HL-60/S4 treated with retinoic acid at 250 ng/mL for 4 days and 3 days (cell line): ENCODE results near the gene SNED1.

Experiments
- in situ Hi-C: fragments of 300-500 bp; cut with MboI; formaldehyde crosslinking; loops from 2 replicates; pipeline ENCODE4 v1.7.0; 2022; ENCODE audit warnings: low sequenced_read_pairs

The SNED1 gene

DNA sequence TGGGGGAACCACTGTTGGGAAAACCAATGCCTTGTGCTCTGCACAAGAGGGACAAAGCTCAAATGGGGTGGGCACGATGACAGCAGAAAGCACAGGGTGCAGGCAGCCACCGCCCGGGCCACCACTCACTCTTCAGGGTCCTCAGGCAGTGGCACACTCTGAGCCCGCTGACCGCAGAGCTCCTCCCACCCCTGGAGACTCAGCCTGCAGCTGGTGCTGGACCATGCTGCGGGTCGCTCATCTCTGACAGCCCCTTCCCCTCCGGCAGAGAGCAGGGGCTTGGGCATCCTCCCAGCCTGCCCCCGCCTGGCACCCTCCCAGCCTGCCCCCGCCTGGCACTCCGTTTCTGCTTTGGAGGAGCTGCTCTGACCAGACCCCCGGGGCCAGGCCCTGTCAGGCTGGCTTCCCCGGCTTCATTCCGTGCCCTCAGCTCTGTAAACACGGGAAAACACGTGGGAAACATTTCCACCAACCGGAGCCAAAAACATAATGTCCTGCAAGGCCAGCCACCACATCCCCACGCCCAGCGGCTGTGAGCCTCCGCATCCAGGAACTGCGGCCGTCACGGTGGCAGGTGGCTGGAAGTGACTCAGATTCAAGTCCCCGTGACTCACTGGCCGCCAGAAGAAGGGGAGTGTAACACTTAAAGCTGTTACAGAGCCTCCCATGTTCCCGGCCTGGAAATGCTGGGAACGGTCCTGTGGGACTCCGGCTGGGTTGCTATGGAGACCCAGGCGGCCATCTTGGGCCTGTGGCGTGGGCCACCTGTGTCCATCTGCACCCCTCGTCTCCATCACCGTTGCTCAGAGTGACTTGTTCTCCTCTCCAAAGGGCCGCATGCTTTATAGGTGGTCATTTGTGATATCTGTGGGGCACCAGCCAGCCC is 6.8 kb upstream of the SNED1 start:
- in situ Hi-C loops: no loop called here

DNA sequence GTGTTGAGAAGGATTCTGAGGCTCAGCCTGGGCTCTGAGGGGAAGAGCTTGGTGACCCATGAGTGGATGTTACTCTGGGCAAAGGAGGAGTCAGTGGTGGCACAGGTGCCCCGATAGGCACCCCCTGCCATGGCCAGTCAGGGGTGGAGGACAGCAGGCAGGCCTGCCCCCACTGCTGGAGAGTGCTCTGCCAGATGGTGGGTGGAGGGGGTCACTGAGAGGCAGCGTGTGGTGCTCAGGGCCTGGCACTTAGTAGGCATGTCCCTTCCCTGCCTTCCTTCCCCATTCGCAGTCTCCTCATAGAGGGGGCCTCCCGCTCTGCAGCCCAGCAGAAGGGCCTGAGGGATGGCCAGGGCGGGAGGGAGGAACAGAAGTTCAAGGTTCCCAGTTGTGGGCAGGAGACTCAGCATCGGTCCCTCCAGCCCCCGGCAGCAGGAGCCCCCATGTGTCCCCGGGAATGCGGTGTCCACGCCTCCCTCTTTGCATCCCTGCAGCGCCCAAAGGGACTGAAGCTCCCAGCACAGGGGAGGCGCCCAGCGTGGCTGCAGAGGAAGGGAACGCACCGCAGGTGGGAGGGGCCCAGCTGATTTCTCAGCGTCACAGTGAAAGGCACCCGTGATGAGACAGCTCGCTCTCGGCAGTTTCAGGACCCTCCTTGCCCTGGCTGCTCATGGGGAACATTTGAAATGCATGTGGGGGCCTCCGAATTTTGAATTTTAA is 5.7 kb upstream of the SNED1 start:
- in situ Hi-C loops: no loop called here

DNA sequence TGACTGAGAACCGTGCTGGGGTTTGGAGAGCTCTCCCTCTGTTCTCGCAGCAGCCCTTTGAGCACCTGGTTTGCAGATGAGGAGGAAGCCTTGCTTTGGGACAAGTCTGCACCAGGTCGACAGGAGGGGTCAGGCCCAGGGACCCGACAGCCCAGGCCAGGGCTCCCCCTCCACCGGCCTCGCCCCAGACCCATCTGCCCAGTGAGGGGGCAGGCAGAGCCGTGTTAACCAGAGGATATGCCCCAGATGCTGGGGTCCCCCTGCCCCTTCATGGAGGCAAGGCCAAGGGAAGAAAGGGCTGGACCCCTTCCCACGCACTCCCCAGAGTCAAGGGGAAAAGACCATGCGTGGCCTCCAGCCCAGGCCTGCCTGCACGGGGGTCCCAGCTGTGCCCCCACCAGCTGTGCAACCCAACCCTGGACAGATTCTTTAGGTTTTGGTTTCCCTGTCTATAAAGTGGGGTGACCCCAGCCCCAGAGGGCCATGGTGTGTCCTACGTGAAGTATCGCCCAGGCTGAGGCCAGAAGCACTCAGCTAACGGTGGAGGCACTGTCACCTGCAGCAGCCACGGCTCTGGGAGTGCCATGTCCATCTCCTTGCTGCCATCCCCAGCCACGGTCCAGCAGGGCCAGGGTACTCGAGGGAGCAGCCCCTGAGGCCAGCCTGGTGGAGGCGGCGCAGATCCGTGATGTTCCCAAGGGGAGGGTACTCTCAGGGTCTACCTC is 4.8 kb upstream of the SNED1 start:
- in situ Hi-C loops: no loop called here

DNA sequence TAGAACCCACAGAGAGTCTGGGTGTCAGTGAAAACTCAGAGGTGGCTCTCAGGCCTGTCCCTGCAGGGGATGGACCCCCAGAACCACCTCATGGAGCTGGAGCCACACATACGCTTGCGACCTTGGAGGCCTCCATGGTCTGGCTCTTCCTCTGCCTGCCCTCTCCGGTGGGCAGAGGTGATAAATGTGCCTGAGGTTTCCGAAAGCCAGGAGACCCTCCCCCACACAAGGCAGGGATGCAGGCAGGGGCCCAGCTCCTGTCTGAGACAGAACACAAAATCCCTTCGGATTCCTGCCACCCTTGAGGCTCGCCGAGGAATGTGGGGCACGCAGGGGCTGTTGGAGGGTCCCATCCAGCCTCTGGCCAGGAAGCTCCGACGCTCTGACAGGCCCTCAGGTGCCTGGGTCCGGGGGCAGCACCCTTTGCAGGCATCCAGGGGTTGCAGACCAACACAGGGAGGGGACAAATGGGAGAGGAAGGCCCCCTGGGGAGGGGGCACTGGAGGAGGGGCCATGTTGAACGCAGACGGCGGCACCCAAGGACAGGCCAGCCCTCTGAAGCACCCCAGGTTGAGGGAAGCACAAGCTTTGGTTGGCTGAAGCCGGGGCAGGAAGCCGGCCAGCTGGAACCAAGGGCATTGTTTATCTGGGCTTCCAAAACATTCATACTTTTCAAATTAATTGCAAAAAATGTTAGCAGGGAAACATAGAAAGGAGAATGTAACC is 4.1 kb upstream of the SNED1 start:
- in situ Hi-C loops: no loop called here

DNA sequence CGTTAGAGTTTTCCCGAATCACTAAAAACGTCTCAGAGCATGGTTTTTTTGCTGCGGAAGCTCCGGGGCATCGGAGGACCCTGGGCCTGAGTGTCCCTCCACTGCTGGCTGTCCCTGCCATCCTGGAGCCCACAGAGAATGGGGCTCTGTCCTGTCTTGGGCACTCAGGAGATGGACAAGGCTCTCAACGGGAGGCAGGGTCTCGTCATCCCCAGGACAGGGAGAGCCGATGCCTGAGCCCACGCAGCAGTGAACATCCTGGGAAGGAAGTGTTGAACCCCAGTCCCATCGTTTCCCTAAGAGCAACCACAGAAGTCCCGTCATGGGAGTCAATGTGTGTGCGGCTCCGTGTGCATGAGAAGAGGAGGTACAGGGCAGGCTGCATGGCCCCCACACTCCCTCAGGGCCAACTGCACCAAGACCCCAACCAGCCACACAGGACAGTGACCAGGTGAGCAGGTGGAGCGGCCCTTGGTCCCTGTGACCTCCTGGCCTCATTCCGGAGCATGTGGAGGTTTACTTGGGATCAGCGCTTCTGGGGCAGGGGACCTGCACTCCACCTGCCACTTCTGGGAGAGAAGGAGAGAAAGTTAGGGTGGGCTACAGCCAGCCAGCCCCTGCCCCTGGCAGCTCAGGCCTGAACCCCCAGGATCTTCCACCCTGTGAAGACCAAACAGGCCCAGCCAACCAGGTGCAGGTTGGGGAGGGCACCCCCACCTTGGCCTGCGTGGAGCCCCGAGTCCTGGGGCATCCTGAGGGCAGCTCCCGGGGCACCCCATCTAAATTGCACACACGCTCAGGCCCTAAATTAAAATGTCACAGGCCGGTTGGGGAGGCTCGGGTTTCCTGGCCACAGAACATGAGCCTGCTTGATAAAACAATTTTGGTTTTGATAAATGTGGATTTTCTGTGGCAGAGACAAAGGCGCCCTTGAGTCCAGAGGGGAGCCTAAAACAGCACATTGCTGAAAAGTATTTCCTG is 3.1 kb upstream of the SNED1 start:
- in situ Hi-C loops: no loop called here

DNA sequence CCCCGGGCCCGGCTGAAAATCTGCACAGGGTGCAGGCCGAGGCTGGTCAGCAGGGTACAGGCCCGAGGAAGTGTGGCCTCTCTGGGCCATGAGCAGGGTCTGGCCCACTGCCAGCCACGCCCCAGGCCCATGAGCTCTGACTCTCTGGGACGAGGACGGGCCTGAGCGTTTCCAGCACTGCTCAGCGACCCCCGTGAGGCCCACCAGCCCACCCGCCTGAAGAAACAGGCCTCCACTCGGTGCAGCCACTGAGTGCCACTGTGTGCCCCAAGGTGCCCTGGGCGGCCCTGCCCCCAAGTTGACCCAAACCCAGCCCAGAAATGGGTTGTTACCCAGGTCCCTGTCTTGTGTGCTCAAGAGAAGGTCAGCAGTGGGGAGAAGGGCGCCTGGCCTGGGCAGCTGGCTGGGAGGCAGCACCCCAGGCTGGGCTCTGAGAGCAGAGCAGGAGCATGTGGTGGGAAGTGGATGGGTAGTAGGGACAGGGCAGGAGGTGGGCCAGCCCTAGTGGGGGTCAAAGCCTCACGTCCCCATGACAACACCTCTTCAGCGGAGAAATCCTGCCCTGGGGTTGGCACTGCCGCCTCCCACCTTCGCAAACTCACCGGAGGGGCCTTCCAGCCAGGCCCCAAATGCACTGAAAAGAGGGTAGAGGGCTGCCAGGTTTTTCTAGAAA is 2.1 kb upstream of the SNED1 start:
- in situ Hi-C loops: no loop called here

DNA sequence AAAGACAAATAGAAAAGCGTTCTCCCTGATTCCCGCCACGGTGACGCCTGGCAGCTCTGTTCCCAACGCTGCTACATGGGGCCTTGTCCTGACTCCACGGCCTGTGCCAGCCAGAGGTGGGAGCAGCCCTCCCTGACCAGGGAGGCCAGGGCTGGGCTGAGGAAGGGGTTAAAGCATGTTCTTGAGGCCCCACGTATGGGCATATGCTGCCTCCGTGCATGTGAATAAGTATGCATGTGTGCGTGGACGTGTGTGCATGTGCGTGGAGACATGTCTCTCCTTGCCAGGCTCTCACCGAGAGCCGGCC is 1.6 kb upstream of the SNED1 start:
- in situ Hi-C loops: no loop called here

DNA sequence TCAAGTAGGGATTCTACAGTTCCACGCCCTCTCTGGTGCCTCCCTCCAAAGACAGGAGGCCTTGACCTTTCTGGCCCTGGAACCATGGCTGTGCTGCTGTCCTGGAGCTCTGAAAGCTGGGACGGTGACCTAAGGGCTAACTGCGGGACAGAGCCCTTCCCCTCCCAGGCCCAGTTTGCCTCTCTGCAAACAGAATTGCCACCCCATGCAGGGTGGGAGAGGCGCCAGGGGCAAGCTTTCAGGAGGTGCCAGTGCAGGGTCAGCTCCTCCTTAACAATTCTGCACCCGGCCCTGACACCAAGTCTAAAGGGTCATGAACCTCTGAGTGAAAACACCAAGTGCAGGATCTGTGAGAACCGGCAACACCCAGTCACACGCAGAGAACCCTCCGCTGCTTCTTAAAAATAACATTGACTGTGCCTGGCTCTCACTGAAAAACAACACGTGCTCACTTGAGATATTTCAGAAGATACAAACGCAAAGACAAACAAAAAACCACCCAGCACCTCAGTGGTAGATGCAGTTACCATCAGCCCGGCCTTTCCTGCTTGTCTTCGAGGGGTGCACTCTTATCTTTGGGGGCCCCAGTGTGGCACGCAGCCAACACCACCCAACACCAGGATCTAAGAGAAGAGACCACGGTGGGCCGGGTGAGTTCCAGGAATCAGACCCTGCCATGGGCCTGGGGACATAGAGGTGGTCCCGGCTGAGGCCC is 1.1 kb upstream of the SNED1 start:
- in situ Hi-C loops: no loop called here

DNA sequence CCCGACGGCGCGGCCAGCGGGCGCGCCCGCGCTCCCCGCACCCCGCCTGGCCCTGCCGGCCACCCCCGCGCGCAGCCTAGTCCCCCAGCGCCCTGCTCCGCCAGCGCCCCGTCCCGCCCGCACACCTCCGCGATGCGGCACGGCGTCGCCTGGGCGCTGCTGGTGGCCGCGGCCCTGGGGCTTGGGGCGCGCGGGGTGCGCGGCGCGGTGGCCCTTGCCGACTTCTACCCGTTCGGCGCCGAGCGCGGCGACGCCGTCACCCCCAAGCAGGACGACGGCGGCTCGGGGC is 232 bp downstream of the SNED1 start:
- in situ Hi-C loops: no loop called here

DNA sequence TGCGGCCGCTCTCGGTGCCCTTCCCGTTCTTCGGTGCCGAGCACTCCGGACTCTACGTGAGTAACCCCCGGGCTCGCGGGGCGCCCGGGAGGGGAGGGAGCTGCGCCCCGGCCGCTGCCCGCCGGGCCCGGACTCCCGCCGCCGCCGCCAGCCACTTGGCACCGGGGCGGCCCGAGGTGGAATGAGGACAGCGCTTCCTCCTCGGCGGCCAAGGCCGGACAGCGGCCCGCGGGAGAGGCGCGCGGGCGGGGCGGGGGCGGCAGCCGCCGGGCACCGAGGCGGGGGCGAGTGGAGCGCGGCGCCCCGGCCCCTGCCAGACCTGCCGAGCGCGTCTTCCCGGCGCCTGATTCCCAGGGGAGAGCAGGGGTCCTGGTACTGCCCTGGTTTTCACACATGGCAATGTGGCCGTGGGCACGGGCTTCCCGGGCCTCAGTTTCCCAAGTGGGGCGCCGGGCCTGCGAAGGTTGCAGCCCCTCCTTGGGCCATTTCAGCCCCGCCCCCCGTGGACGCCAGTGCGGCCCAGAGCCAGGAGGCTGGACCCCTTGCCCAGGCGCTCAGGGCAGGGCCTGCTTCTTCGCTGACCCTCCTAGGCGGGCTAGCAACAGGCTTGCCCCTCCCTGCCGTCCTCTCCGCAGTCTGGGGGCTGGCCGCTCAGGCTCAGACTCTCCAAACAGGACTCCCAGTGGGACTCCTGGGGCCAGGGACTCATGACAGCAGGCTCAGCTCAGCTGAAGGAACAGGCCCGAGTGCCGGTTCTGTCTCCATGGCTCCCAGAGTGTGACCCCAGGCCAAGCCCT is 775 bp downstream of the SNED1 start:
- in situ Hi-C loops: no loop called here

DNA sequence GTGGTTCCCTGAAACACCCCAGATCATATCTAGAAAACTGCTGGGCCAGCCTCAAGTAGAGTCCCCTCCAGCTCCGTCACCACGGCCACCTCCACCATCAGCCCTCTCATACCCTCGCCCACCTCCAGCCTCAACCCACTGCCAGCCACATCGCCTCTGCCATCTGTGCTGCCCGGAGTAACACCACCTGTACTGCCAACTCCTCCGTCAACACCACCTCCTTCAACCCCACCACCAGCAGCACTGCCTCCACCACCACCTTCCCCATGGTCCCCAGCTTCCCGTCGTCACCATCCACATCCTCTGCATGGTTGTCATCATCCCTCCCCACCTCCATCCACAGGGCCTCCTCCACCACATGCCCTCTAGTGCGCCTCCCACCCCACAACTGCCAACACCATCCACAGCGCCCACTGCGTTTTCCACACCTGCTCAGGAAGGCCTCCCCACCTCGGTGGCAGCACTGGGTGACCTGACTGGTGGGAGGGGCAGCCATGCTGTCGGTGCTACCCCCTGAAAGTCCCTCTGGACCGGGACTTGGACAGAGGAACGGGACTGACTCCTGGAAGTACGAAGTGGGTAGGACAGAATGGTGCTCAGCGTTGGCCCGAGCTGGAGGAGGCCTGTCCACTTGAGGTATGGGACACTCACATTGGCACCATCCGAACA is 1.6 kb downstream of the SNED1 start:
- in situ Hi-C loops: no loop called here

DNA sequence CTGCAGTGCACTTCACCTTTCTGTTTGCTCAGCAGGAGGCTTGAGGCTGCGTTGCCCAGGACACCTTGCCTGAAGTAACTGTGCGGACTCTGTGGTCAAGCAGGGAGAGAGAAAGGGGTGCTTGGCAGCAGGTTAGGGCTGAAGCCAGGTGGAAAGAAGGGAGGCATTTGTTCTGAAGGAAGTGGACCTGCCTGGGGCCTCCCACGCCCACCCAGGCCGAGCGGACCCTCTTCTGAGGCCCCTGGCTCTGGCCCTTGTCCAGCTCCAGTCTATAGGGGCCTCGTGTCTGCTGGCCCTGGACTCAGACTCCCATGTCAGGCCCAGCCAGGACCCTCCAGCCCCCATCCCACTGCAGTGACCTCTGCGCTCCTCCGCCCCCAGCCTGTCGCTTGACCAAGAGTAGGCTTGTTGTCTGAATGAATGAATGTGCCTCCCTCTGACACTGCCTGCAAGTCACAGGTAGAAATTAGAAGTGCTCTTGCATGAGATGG is 2.5 kb downstream of the SNED1 start:
- in situ Hi-C loops: no loop called here

DNA sequence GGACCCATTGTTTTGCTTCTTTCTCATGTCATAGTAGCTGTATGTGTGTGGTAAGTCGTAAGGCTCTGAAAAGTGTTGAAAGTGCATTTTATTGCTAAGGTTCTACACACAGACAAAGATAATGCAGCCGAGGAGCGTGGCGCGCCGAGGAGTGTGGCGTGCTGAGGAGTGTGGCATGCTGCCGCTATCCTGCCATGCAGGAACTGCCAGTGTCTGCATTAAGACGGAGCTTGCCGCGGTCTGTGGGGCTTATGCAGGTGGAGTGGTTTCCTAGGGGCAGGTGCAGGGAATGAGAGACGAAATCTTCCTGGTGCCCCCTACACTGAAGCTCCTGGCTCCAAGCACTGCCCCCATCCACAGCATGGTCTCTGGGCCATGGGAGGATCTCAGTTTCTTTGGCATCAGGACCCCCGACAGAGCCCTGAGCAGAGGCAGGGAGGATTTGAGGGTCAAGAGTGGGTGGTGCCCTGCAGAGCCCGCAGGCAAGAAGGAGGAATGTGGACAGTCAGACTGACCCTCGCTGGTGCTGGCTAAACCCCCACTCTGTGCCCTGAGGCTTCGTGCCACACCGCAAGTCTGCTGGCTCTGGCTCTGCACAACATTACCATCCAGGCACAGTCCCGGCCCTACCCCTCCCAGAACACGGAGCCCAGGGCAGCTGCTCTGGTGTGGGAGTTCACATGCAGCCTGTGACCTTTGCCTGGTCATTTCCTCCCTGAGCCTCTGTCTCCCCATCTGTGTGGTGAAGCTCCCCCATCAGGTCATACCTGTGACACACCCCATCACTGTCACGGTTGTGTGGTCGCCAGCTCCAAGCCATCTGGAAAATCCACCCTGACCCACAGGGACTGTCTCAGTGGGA is 3.2 kb downstream of the SNED1 start:
- in situ Hi-C loops: no loop called here

DNA sequence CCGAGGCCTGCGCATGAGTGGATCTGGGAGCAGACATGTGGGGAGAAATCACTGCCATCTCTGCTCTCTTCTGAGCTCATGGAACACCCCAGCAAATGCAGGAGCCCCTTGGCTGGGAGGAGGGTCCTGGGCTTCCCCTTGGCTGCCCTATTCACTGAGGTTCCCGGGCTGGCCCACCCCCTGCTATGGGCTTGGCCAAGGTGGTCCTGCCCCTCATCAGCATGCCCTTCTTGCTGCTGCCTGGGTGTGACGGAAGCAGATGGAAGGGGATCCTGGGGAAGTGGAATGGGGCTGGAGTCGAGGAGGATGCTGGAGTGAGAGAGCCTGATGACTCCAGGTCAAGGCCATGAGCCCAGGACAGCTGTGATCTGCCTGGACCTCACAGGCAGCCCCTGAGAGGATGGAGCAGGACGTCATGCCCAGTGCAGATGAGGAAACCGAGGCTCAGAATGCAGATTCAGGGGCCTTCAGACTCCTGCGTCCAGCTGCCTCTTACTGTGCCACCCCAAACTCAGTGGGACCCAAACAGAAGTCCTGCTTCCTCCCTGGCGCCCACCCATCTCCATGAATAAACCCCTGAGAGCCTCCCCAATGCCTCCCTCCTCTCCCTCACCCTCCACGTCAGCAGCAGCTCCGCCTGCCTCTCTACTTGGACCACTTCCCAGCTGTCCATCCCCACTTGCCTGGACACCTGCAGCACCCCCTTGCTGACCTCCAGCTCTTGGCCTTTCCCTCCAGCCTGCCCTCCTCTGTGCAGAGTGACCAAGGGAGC is 4.0 kb downstream of the SNED1 start:
- in situ Hi-C loops: no loop called here

DNA sequence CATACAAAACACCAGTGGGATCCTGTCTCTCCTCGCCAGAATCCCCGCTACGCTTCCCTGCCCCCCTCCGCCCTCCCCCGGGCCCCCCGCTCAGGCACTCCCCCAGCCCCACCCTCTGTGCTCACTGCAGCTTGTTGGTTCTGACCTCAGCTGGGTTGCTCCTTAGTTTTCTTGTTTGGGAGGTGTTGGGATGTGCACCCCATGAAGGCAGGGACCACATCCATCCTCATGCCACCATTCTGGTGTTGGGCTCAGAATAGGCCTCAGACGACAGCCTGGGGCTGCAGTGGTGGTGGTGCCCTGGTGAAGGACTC is 4.6 kb downstream of the SNED1 start:
- in situ Hi-C loops: no loop called here

DNA sequence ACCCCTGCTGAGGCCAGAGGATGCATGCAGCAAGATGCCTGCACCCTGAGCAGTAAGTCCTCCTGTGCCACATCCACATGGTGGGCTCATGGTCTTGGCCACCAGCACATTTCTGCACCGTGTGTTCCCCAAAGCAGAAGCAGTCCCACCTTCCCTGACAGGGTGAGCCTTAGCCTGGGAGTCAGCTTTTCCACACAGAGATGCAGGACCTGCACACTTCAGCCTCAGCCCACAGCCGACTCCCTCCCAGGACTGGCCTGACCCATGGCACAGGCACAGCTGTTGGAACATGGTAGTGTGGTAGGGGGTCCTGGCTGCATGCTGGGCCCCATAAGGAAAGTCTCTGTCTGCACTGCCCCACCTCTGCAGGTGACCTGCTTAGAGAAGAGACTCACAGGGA is 5.0 kb downstream of the SNED1 start:
- in situ Hi-C loops: no loop called here
